T follicular helper cell (primary cell): Measurements from ENCODE around the gene CORO2B.

Experiments
- DNase-seq: peaks from one replicate; pipeline ENCODE4 v3.0.0-alpha.2; 2020; ENCODE audit warnings: low read depth

The CORO2B gene

GRCh38 chr15:68554721-68555678 is 23.8 kb upstream of the CORO2B start:
- DNase-seq, result no peak

GRCh38 chr15:68555679-68556037 is 23.1 kb upstream of the CORO2B start:
- DNase-seq, result no peak

DNA sequence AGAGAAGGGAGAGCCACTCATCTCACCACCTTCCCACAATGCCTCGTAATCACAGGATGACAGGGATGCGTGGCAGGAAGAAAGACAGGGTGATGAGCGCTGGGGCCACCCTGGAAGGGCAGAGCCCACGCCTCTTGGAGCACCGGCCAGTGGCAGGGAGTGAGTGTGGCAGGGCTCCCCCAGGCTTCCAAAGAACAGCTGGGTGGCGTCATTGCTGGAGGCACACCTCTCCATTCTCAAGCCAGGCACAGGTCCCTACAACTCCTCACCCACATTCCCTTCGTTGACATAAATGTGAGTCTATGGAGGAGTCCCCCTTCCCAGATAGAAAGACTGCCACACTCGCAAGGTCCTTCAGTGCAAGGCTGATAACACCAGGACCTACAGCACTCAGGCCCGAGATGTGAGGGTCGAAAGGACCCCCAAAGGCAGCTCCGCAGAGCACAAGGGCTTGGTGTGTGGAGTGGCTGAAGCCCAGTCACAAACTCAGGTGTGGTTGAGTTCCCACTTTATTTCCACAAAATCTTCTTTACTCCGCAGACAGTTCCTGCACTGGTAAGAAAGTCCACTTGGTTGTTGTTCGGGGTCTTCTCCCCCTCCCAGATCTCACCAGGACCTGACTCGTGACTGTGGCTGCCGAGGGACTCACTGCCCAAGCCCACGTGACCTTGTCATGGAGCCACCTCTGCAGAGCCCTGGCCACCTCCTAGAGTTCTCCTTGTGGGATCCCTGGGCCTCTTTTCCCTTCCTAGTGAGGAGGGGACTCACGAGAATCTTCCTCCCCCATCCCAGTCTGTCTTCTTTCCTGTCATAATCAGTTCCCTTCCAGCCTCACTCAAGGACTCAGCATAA is 22.4 kb upstream of the CORO2B start:
- DNase-seq, result no peak

- DNase-seq, result no peak
These were observed 21.1 kb upstream of the CORO2B start for GRCh38 chr15:68557469-68558317.

DNA sequence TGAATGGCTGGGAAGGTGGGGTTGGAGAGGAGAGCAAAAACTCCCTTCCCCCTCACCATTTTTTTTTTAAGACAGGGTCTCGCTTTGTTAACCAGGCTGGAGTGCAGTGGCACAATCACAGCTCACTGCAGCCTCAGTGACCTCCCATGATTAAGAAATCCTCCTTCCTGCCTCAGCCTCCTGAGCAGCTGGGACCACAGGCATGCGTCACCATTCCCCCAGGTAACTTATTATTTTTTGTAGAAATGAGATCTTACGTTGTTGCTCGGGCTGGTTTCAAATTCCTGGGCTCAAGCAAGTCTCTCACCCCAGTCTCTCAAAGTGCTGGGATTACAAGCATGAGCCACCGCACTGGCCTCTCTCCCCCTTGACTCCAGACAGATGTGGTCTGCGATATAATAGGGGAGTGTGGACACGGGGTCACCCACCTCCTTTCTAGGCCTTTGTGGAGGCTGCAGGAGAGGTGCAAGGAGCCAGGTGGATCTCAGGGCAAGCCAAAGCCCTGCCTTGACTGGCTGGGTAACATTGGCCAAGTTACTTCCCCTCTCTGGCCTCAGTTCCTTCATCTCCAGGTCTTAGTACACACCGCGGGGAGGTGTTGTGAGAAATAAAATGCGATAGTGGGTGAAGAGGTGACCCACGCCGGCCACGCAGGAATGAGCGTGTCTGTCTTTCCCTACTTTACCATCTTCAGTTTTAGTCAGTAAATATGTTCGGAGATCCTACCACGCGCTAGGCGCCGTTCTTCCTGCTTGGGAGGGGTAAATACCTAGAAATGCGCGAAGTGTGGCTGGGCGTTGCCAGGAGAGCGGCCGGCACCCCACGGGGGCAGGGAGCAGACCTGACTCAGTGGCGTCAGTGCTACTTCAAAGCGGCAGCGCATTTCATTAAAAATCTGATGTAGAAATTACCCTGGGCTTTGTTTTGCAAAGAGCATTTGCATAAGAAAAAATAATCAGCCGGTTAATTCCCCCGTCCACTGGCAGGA is 20.2 kb upstream of the CORO2B start:
- DNase-seq, result no peak

- peak; percentile 48 for DNase-seq
These were observed 19.2 kb upstream of the CORO2B start for GRCh38 chr15:68559345-68560310.

GRCh38 chr15:68560501-68561113 is 18.2 kb upstream of the CORO2B start:
- DNase-seq, result no peak

DNA sequence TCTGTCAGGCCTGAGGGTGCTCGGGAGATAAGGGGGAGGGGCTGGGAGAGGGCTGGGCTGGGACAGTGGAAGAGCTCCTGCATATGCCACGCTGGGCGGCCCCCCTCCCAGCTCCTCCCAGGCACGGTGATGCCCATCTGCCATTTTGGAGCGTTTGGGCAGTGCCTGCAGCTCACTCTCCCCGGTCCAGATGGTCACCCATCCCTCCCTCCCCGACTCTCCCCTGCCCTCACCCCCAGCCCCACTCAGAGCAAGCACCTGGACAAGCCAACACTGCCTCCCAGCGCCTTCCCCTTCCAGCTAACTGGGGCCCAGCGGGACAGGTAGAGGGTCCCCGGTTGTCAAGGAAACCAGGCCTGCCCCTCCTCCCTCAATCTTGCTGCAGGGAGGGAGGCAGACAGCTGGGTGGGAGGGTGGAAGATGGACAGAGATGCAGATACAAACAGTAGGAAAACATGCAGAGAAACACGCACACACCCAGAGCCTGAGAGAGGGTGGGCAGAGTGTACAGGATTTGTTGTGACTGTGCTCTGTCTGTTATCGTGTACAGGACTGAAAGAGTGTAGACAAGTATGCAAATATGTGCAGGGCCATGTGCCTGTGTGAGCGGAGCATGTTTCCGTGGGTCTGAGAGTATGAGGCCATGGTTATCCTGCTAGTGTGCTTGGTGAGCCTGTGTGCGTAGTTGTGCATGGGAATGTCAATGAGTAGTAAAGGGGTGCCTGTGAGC is 17.5 kb upstream of the CORO2B start:
- no peak for DNase-seq

DNA sequence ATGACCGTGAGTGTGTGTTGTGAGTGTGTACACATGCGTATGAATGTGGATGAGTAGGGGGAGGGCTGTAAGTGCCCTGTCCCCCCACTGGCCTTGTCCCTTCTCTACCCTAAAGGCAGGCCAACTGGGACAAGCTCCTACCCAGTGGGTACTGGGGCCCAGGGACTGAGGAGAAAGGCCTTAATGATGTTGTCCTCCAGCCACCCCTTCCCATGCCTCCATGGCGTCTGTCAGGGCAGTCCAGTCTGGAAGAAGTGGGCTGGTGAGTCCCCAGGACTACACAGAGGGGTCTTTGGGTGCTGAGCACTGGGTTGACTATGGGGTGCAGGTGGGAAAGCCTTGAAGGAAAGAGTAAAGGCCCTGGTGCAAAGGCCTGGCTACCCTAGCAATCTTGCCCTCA is 16.9 kb upstream of the CORO2B start:
- no peak for DNase-seq

- DNase-seq, result no peak
These were observed 14.6 kb upstream of the CORO2B start for GRCh38 chr15:68564173-68564572.

DNA sequence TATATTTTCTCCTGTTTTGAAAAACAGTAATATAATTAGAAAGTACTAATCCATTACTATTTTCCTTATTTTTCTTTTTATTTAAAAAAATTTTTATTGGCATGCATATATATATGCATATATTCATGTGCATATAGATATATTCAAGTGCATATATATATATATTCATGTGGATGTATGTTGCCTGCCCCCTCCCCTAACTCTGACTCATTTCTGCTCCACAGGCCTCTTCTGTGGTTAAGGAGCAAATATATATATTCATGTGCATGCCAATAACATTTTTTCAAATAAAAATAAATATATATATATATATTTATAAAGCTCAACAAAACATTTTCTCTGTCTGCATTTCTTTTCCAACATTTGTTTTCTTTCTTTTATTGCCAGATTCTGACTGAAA is 13.6 kb upstream of the CORO2B start:
- no peak for DNase-seq

- no peak for DNase-seq
These were observed 13.1 kb upstream of the CORO2B start for GRCh38 chr15:68565726-68566125.

- DNase-seq, result no peak
These were observed 12.3 kb upstream of the CORO2B start for GRCh38 chr15:68566377-68566954.

GRCh38 chr15:68567345-68567744 is 11.4 kb upstream of the CORO2B start:
- DNase-seq, result no peak

DNA sequence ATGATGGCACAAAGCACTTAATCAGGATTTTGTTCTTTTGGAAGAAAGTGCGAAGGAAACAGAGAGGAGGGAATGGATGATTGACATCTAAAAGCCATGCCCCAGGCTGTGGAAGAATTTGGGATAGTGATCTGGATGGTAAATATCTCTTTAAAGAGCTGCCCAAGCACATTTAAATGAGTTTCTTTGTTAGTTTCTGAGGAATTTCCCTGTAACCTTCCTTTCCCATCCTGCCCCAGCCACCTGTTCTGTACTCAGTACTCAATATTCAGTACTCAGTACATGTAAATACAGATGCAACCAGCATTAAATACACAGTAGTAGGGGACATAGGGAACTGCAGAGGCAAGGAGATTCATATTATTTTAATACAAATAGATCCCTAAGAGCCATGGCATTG is 7.8 kb upstream of the CORO2B start:
- DNase-seq, result no peak

DNA sequence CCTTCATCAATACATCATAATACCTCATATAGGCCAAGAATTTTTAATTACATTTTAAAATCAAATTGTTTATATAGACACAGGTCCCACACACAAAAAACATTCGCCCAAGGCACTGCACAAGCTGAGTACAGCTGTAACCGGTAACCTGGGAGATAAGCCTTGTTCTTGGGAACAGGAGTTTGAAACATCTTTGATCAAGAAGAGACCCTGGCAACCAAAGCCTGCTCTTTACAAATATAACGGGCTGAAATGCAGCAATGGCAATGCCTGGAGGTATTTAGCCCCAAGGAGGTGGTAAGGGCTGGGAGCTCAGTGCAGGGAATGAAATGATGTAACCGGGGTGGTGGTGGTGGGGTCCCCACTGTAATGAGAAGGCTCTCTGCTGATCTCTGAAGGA is 7.2 kb upstream of the CORO2B start:
- DNase-seq, result no peak

- no peak for DNase-seq
These were observed 6.5 kb upstream of the CORO2B start for GRCh38 chr15:68572309-68572708.

- DNase-seq, result no peak
These were observed 5.9 kb upstream of the CORO2B start for GRCh38 chr15:68572921-68573320.
